Astrocyte of the cerebellum (primary cell): ENCODE results near the gene XXYLT1.

ENCODE experiments used
- DNase-seq: peaks from one replicate; pipeline ENCODE4 v3.0.0-alpha.2; 2011; ENCODE audit warnings: low read depth
- H3K4me3 ChIP-seq: 2 replicates; pipeline ENCODE4 v1.5.1; 2011; ENCODE audit warnings: mild to moderate bottlenecking, low read depth, low read length, moderate library complexity
- CTCF ChIP-seq: IDR thresholded peaks from 2 replicates; pipeline ENCODE4 v1.5.1; 2012; ENCODE audit warnings: low read length, low read depth, moderate library complexity, mild to moderate bottlenecking; ENCODE audit errors: missing control alignments
- in situ Hi-C: cut with HindIII; loops from 2 replicates; pipeline ENCODE4 v1.10.0; 2017; ENCODE audit warnings: low sequenced_read_pairs

XXYLT1 gene

GRCh38 chr3:195064300-195064931 lies 206.5 kb downstream of the XXYLT1 start:
- in situ Hi-C loops: no loop called here
- H3K4me3 ChIP-seq: no peak overlapping the region

GRCh38 chr3:195063581-195064193 lies 207.3 kb downstream of the XXYLT1 start:
- H3K4me3 ChIP-seq: no peak overlapping the region
- no peak for DNase-seq
- in situ Hi-C loops: no loop called here
- no peak for TF ChIP-seq CTCF

More at GRCh38 chr3:195064300-195064931, 206.5 kb downstream of the XXYLT1 start:
- DNase-seq: no peak
- TF ChIP-seq CTCF: no peak

- DNase-seq: no peak
- TF ChIP-seq CTCF: no peak
- in situ Hi-C loops: no loop called here
- H3K4me3 ChIP-seq: no peak overlapping the region
Observed at GRCh38 chr3:195062866-195063540, 208.0 kb downstream of the XXYLT1 start.

- no peak overlapping the region for H3K4me3 ChIP-seq
- no peak for TF ChIP-seq CTCF
- in situ Hi-C loops: no loop called here
- DNase-seq: no peak
Observed at GRCh38 chr3:195061756-195062655, 209.0 kb downstream of the XXYLT1 start.

GRCh38 chr3:195060531-195061291 lies 210.2 kb downstream of the XXYLT1 start:
- in situ Hi-C loops: no loop called here
- no peak for TF ChIP-seq CTCF
- no peak for DNase-seq
- no peak overlapping the region for H3K4me3 ChIP-seq

GRCh38 chr3:195060217-195060481 lies 210.8 kb downstream of the XXYLT1 start:
- no peak for TF ChIP-seq CTCF
- DNase-seq: no peak
- in situ Hi-C loops: no loop called here
- no peak overlapping the region for H3K4me3 ChIP-seq
